ENCODE results near the gene CDH16. TPM values are rescaled to one million over a fixed set of nuclear protein-coding genes. Genes with fewer than 3 reads are reported as not detected.

The CDH16 gene
- total and polyA plus RNA-seq, 2 experiments from 2014 or later = not detected

DNA sequence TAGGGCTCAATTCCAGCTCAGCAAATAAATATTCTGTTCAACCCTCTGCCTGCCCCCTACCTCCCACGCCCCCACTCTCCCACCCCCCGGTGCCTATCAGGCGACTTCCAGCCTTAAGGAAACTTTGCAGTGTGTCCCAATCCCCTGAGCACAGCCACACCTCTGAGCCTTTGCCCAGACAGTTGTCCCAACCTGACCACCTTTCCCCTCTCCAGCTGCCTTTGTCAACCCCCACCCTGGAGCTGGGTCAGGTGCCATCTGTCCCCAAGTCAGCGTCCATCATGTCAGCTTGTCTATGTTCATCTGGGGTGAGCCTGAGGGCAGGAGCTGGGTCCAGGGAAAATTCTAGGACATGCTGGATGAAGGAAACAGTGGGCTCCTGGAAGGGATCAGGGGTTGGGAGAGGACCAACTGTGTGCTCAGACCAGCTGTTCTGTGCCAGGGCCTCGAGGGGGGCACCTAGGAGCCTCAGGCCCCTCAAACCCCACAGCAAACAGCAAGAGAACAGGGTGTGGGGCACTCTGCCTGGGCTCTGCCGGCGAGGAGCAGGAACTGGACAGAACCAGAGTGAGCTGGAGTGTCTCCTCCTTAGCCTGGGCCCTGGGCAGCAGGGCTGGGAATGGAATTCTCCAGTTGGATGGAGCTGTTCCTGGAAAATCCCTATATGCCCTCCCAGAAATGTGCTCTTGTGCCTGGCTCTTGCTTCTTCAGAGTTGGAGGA, 17.8 kb downstream of the CDH16 start:
- H3K36me3 ChIP-seq (ENCODE audit: insufficient read depth) = no peaks in the 10 kb centered on the region
- Mint-ChIP-seq H3K9me3 (no peaks in the 10 kb centered on the region; the same call in 2 of the 3 replicates), H3K4me3 (no peak overlapping the region), H3K36me3 (ENCODE audit: low read depth) (no peaks in the 10 kb centered on the region), H3K4me1 (peaks cover 10% of the 10 kb centered on the region; the same call in 2 of the 3 replicates), H3K27me3 (ENCODE audit: insufficient read depth, low read depth, poor library complexity) (peaks cover 9% of the 10 kb centered on the region), H3K27ac (no peak overlapping the region)
- TF ChIP-seq, protein P1, sequence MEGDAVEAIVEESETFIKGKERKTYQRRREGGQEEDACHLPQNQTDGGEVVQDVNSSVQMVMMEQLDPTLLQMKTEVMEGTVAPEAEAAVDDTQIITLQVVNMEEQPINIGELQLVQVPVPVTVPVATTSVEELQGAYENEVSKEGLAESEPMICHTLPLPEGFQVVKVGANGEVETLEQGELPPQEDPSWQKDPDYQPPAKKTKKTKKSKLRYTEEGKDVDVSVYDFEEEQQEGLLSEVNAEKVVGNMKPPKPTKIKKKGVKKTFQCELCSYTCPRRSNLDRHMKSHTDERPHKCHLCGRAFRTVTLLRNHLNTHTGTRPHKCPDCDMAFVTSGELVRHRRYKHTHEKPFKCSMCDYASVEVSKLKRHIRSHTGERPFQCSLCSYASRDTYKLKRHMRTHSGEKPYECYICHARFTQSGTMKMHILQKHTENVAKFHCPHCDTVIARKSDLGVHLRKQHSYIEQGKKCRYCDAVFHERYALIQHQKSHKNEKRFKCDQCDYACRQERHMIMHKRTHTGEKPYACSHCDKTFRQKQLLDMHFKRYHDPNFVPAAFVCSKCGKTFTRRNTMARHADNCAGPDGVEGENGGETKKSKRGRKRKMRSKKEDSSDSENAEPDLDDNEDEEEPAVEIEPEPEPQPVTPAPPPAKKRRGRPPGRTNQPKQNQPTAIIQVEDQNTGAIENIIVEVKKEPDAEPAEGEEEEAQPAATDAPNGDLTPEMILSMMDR (conservative IDR thresholded peaks at IDR 0.05; ENCODE audit: low read depth in 2 of 2) = no peak
- TF ChIP-seq CREB1 (CRISPR knock-in tag; IDR thresholded peaks at IDR 0.05; ENCODE audit: low read depth) (no peak), ZNF331 (CRISPR knock-in tag; IDR thresholded peaks at IDR 0.05; ENCODE audit: low read depth) (no peak)
- TF ChIP-seq, protein P2, sequence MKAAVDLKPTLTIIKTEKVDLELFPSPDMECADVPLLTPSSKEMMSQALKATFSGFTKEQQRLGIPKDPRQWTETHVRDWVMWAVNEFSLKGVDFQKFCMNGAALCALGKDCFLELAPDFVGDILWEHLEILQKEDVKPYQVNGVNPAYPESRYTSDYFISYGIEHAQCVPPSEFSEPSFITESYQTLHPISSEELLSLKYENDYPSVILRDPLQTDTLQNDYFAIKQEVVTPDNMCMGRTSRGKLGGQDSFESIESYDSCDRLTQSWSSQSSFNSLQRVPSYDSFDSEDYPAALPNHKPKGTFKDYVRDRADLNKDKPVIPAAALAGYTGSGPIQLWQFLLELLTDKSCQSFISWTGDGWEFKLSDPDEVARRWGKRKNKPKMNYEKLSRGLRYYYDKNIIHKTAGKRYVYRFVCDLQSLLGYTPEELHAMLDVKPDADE (IDR thresholded peaks at IDR 0.05) = no peak
- TF ChIP-seq, protein P3, sequence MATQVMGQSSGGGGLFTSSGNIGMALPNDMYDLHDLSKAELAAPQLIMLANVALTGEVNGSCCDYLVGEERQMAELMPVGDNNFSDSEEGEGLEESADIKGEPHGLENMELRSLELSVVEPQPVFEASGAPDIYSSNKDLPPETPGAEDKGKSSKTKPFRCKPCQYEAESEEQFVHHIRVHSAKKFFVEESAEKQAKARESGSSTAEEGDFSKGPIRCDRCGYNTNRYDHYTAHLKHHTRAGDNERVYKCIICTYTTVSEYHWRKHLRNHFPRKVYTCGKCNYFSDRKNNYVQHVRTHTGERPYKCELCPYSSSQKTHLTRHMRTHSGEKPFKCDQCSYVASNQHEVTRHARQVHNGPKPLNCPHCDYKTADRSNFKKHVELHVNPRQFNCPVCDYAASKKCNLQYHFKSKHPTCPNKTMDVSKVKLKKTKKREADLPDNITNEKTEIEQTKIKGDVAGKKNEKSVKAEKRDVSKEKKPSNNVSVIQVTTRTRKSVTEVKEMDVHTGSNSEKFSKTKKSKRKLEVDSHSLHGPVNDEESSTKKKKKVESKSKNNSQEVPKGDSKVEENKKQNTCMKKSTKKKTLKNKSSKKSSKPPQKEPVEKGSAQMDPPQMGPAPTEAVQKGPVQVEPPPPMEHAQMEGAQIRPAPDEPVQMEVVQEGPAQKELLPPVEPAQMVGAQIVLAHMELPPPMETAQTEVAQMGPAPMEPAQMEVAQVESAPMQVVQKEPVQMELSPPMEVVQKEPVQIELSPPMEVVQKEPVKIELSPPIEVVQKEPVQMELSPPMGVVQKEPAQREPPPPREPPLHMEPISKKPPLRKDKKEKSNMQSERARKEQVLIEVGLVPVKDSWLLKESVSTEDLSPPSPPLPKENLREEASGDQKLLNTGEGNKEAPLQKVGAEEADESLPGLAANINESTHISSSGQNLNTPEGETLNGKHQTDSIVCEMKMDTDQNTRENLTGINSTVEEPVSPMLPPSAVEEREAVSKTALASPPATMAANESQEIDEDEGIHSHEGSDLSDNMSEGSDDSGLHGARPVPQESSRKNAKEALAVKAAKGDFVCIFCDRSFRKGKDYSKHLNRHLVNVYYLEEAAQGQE (IDR thresholded peaks at IDR 0.05; ENCODE audit: unreplicated experiment) = no peak
- H3K27ac ChIP-seq (ENCODE audit: low read depth) = no peak overlapping the region
- H3K27me3 ChIP-seq (ENCODE audit: insufficient read depth) = no peaks in the 10 kb centered on the region
- H2AFZ ChIP-seq = no peak overlapping the region
- no peaks in the 10 kb centered on the region for H3K9me2 ChIP-seq (ENCODE audit: insufficient read depth)
- H3K4me1 ChIP-seq (ENCODE audit: insufficient read depth) = peaks cover 8% of the 10 kb centered on the region; the same call in 1 of the 2 replicates
- no peaks in the 10 kb centered on the region for H3K79me2 ChIP-seq (replicated peaks; ENCODE audit: insufficient read depth)
- DNase-seq (ENCODE audit: low spot score) (no peak), ATAC-seq (no peak)
- no peaks in the 10 kb centered on the region for H4K20me1 ChIP-seq (replicated peaks; ENCODE audit: insufficient read depth)
- no peaks in the 10 kb centered on the region for H3F3A ChIP-seq (replicated peaks; ENCODE audit: low read depth)
- no peak overlapping the region for H3K4me2 ChIP-seq
- no peak overlapping the region for H3K4me3 ChIP-seq

DNA sequence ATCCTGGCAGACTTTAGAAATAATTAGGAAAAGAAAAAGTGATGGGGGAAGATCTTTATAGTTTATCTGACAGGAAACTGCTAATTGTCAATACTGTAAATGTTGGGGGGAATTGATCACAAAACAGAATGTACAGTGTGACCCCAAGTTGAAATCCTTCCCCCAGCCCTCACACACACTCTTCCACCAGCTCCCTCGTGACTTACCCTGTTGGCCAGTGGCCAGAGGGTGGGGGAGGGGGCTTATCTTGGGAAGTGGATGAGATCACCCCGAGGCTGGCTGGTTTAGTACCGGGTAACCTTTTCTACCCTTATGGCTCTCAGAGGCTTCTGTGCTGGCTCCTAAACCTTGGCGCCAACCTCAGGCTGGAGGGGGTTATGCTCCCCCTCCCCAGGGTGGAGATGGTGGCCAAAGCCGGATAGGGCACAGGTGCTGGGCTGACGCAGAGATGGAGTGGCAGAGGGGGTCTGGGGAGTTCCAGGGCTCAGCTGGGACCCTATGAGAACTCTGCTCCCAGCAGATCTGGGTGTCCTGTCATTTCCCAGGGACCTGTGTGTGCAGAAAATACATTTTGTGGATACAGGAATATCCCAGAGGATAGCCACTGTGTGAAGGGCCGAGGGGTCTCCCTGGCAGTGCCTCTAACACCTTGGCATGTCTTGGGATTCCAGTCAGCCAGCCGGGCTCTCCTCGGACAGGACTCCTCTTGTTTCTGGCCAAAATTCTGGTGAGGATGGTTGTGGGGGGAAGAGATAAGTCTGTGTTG, 18.6 kb downstream of the CDH16 start:
- peaks cover 10% of the 10 kb centered on the region; the same call in 2 of the 3 replicates for H3K4me1 Mint-ChIP-seq
- peaks cover 11% of the 10 kb centered on the region for H3K27me3 Mint-ChIP-seq (ENCODE audit: insufficient read depth, low read depth, poor library complexity)
- Histone ChIP-seq H3F3A (replicated peaks; ENCODE audit: low read depth) (no peaks in the 10 kb centered on the region), H3K27me3 (ENCODE audit: insufficient read depth) (no peaks in the 10 kb centered on the region), H3K9me2 (ENCODE audit: insufficient read depth) (no peaks in the 10 kb centered on the region), H3K4me1 (ENCODE audit: insufficient read depth) (peaks cover 8% of the 10 kb centered on the region; the same call in 1 of the 2 replicates), H3K79me2 (replicated peaks; ENCODE audit: insufficient read depth) (no peaks in the 10 kb centered on the region), H3K4me3 (no peak overlapping the region), H3K36me3 (ENCODE audit: insufficient read depth) (no peaks in the 10 kb centered on the region), H2AFZ (no peak overlapping the region), H4K20me1 (replicated peaks; ENCODE audit: insufficient read depth) (no peaks in the 10 kb centered on the region), H3K27ac (ENCODE audit: low read depth) (no peak overlapping the region), H3K4me2 (peak overlapping the region; percentile 32; the same call in 1 of the 2 replicates)
- peak; percentile 60 for ATAC-seq
- no peak overlapping the region; the same call in 2 of the 3 replicates for H3K4me3 Mint-ChIP-seq
- no peaks in the 10 kb centered on the region for H3K36me3 Mint-ChIP-seq (ENCODE audit: low read depth)
- peak; percentile 64 for DNase-seq (ENCODE audit: low spot score)
- no peaks in the 10 kb centered on the region; the same call in 2 of the 3 replicates for H3K9me3 Mint-ChIP-seq
- no peak overlapping the region for H3K27ac Mint-ChIP-seq
- TF ChIP-seq, protein P1 (conservative IDR thresholded peaks at IDR 0.05; ENCODE audit: low read depth in 2 of 2) = no peak
- TF ChIP-seq ZNF114 (CRISPR knock-in tag; IDR thresholded peaks at IDR 0.05) (no peak), STAT1 (IDR thresholded peaks at IDR 0.05; ENCODE audit: unreplicated experiment) (no peak), EZH2phosphoT487 (IDR thresholded peaks at IDR 0.05; ENCODE audit: unreplicated experiment) (no peak)
- TF ChIP-seq, protein P2 (IDR thresholded peaks at IDR 0.05) = no peak

Data from GM23338 (cell line).